Keratinocyte (primary cell): ENCODE measurements around the gene NADSYN1.

ENCODE experiments used
- CTCF ChIP-seq, 3 experiments: IDR thresholded peaks in 1 of 3; conservative IDR thresholded peaks in 1 of 3; optimal IDR thresholded peaks in 1 of 3; 2 replicates in 2 of 3; 3 replicates in 1 of 3; pipeline versions ENCODE3 to v1.5.1; 2011; ENCODE audit warnings: low read length in 3 of 3, mild to moderate bottlenecking in 3 of 3, moderate library complexity in 2 of 3, control low read depth in 1 of 3, inconsistent platforms in 1 of 3; ENCODE audit not compliant: insufficient read depth in 2 of 3; ENCODE audit errors: extremely low read depth in 1 of 3
- EZH2 ChIP-seq: IDR thresholded peaks from one replicate; pipeline ENCODE4 v1.6.1; 2012; ENCODE audit warnings: inconsistent platforms, mild to moderate bottlenecking, low read length, moderate library complexity

GRCh38 chr11:71465054-71465453 is 12.1 kb downstream of the NADSYN1 start:
- TF ChIP-seq CTCF (optimal IDR thresholded peaks at IDR 0.05 in 1 of 3, IDR thresholded peaks at IDR 0.05 in 1 of 3, conservative IDR thresholded peaks at IDR 0.05 in 1 of 3; ENCODE audit: extremely low read depth in 1 of 3, insufficient read depth in 2 of 3, low read length in 3 of 3) (no peak), EZH2 (no peak)
